Endothelial cell of umbilical vein (primary cell): ENCODE measurements around the gene PANK2.

Experiments
- EZH2 ChIP-seq: IDR thresholded peaks from 2 replicates; pipeline ENCODE4 v1.6.1; 2012; ENCODE audit warnings: borderline replicate concordance, low read depth, mild to moderate bottlenecking, moderate library complexity, low read length, inconsistent platforms; ENCODE audit not compliant: severe bottlenecking
- FOS ChIP-seq: IDR thresholded peaks from 2 replicates; pipeline ENCODE4 v1.6.1; 2011; ENCODE audit warnings: mild to moderate bottlenecking, low read length, moderate library complexity, borderline replicate concordance; ENCODE audit not compliant: insufficient read depth
- GATA2 ChIP-seq: IDR thresholded peaks from 2 replicates; pipeline ENCODE4 v1.7.0; 2011; ENCODE audit warnings: low read depth, mild to moderate bottlenecking, moderate library complexity, mixed read lengths, low read length; ENCODE audit not compliant: insufficient read length, insufficient read depth
- POLR2A ChIP-seq: IDR thresholded peaks from 2 replicates; pipeline ENCODE4 v1.6.1; 2012; ENCODE audit warnings: low read depth, mild to moderate bottlenecking, control low read depth, low read length
- TF ChIP-seq, protein P1 (sequence below), 2 donors: IDR thresholded peaks; 1 replicate in 1 of 2; 2 replicates in 1 of 2; pipeline ENCODE4 v1.5.1; 2011; ENCODE audit warnings: low read length in 2 of 2, mild to moderate bottlenecking in 2 of 2, moderate library complexity in 2 of 2, control low read depth in 1 of 2, inconsistent platforms in 1 of 2, low read depth in 1 of 2; ENCODE audit not compliant: insufficient read depth in 1 of 2; ENCODE audit errors: extremely low read depth in 1 of 2

DNA sequence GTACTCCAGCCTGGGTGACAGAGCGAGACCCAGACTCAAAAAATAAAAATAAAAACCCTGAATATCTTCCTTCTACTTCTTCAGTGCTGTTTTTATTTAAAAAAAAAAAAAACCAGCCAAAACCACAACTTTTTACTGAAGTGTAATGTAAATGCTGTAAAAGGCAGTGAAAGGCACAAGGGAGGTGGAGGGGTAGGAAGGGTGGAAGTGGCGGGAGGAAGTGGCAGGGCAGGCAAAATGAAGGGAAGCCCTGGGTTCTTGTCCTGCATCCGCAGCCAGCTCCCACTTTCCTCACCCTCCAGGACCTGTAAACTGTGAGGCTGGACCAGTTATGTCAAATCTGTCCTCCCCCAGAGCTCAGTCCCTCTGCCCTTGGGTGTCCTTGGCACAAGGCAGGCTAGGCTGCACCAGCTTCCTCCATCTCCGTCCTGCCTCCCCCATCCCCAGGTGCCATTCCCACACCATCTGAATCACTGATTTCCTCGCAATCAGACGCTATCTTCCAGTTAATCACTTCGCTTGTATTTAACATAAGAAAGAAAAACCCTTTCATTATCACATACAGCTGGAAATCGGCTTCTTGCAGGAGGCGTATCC, 13.7 kb upstream of the PANK2 start:
- no peak for TF ChIP-seq EZH2
- TF ChIP-seq, protein P1, sequence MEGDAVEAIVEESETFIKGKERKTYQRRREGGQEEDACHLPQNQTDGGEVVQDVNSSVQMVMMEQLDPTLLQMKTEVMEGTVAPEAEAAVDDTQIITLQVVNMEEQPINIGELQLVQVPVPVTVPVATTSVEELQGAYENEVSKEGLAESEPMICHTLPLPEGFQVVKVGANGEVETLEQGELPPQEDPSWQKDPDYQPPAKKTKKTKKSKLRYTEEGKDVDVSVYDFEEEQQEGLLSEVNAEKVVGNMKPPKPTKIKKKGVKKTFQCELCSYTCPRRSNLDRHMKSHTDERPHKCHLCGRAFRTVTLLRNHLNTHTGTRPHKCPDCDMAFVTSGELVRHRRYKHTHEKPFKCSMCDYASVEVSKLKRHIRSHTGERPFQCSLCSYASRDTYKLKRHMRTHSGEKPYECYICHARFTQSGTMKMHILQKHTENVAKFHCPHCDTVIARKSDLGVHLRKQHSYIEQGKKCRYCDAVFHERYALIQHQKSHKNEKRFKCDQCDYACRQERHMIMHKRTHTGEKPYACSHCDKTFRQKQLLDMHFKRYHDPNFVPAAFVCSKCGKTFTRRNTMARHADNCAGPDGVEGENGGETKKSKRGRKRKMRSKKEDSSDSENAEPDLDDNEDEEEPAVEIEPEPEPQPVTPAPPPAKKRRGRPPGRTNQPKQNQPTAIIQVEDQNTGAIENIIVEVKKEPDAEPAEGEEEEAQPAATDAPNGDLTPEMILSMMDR (IDR thresholded peaks at IDR 0.05; ENCODE audit: extremely low read depth in 1 of 2, insufficient read depth in 1 of 2, low read depth in 1 of 2, low read length in 2 of 2), result no peak
- TF ChIP-seq POLR2A, result peak; percentile 25
- no peak for TF ChIP-seq FOS
- TF ChIP-seq GATA2, result no peak
